Measurements from ENCODE around the gene TBC1D22A. TPM values are rescaled to one million over a fixed set of nuclear protein-coding genes. Genes with fewer than 3 reads are reported as not detected.
"Not testable (repeated sequence)": the region's sequence is repeated elsewhere in the genome, so short reads cannot be mapped to it uniquely, and the experiment has no call there.

The TBC1D22A gene
- total RNA-seq, 2 experiments from 2014 or later, result 37.4 TPM

- POLR2A ChIA-PET, result no interaction called here
- CTCF ChIA-PET, result no interaction called here
Measured at GRCh38 chr22:47100646-47101200, 338.3 kb downstream of the TBC1D22A start.

GRCh38 chr22:47101321-47101885 lies 339.0 kb downstream of the TBC1D22A start:
- ChIA-PET POLR2A (no interaction called here), CTCF (no interaction called here)

- POLR2A ChIA-PET, result no interaction called here
- CTCF ChIA-PET, result no interaction called here
Measured at GRCh38 chr22:47102081-47102480, 339.6 kb downstream of the TBC1D22A start.

GRCh38 chr22:47102648-47103047 lies 340.2 kb downstream of the TBC1D22A start:
- POLR2A ChIA-PET, result no interaction called here
- CTCF ChIA-PET, result no interaction called here

GRCh38 chr22:47105085-47105484 lies 342.6 kb downstream of the TBC1D22A start:
- ChIA-PET CTCF (no interaction called here), POLR2A (no interaction called here)

GRCh38 chr22:47106806-47107205 lies 344.4 kb downstream of the TBC1D22A start:
- ChIA-PET POLR2A (no interaction called here), CTCF (no interaction called here)

- CTCF ChIA-PET, result no interaction called here
- POLR2A ChIA-PET, result no interaction called here
Measured at GRCh38 chr22:47107431-47107830, 345.0 kb downstream of the TBC1D22A start.

- ChIA-PET CTCF (no interaction called here), POLR2A (no interaction called here)
Measured at GRCh38 chr22:47110817-47111443, 348.5 kb downstream of the TBC1D22A start.

GRCh38 chr22:47111626-47112581 lies 349.5 kb downstream of the TBC1D22A start:
- CTCF ChIA-PET, result no interaction called here
- POLR2A ChIA-PET, result no interaction called here

- ChIA-PET POLR2A (no interaction called here), CTCF (no interaction called here)
Measured at GRCh38 chr22:47112582-47112965, 350.1 kb downstream of the TBC1D22A start.

GRCh38 chr22:47112994-47113852 lies 350.8 kb downstream of the TBC1D22A start:
- CTCF ChIA-PET, result no interaction called here
- POLR2A ChIA-PET, result no interaction called here

- POLR2A ChIA-PET, result no interaction called here
- CTCF ChIA-PET, result no interaction called here
Measured at GRCh38 chr22:47113853-47114415, 351.5 kb downstream of the TBC1D22A start.

GRCh38 chr22:47114813-47115517 lies 352.5 kb downstream of the TBC1D22A start:
- CTCF ChIA-PET, result no interaction called here

GRCh38 chr22:47115518-47115890 lies 353.1 kb downstream of the TBC1D22A start:
- POLR2A ChIA-PET, result no interaction called here
- CTCF ChIA-PET, result no interaction called here

More at GRCh38 chr22:47114813-47115517, 352.5 kb downstream of the TBC1D22A start:
- POLR2A ChIA-PET, result no interaction called here

- ChIA-PET POLR2A (no interaction called here), CTCF (no interaction called here)
Measured at GRCh38 chr22:47115921-47116320, 353.5 kb downstream of the TBC1D22A start.

GRCh38 chr22:47116426-47117341 lies 354.2 kb downstream of the TBC1D22A start:
- POLR2A ChIA-PET, result no interaction called here
- CTCF ChIA-PET, result no interaction called here

GRCh38 chr22:47117442-47117841 lies 355.0 kb downstream of the TBC1D22A start:
- CTCF ChIA-PET, POLR2A ChIA-PET: not testable (repeated sequence)

GRCh38 chr22:47119181-47119580 lies 356.7 kb downstream of the TBC1D22A start:
- CTCF ChIA-PET, result no interaction called here

More at GRCh38 chr22:47119181-47119580, 356.7 kb downstream of the TBC1D22A start:
- POLR2A ChIA-PET, result no interaction called here

Data from activated CD8-positive, alpha-beta memory T cell treated with anti-CD3 and anti-CD28 coated beads for 36 hours (primary cell).